ENCODE results near the gene WNT8A.

Gene WNT8A, protein sequence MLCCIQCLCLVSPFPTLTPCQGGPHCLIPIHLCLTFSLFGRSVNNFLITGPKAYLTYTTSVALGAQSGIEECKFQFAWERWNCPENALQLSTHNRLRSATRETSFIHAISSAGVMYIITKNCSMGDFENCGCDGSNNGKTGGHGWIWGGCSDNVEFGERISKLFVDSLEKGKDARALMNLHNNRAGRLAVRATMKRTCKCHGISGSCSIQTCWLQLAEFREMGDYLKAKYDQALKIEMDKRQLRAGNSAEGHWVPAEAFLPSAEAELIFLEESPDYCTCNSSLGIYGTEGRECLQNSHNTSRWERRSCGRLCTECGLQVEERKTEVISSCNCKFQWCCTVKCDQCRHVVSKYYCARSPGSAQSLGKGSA

GRCh38 chr5:138083702-138084101 lies at the start of gene WNT8A:
Gene WNT8A, plus strand, starts transcription at chr5:138084033. Its CDS starts 95 bp downstream, at chr5:138084128.
- no peak for ATAC-seq
- no peak for TF ChIP-seq OSR1 (CRISPR knock-in tag; IDR thresholded peaks at IDR 0.05)
- TF ChIP-seq ZNF8 (CRISPR knock-in tag; IDR thresholded peaks at IDR 0.05): no peak
- no peak for TF ChIP-seq SNAI2 (CRISPR knock-in tag; IDR thresholded peaks at IDR 0.05)
- no peak for TF ChIP-seq ZC3H10 (CRISPR knock-in tag; IDR thresholded peaks at IDR 0.05)
- no peak for TF ChIP-seq ZNF565 (CRISPR knock-in tag; conservative IDR thresholded peaks at IDR 0.05; ENCODE audit: low read depth)
- TF ChIP-seq POU6F1 (CRISPR knock-in tag; IDR thresholded peaks at IDR 0.05; ENCODE audit: borderline replicate concordance, low read depth): no peak
- TF ChIP-seq TCF4 (CRISPR knock-in tag; IDR thresholded peaks at IDR 0.05; ENCODE audit: borderline replicate concordance): no peak
- TF ChIP-seq RARB (CRISPR knock-in tag; IDR thresholded peaks at IDR 0.05): no peak
- no peak for TF ChIP-seq BACH2 (CRISPR knock-in tag; IDR thresholded peaks at IDR 0.05; ENCODE audit: borderline replicate concordance)
- TF ChIP-seq PPARA (CRISPR knock-in tag; IDR thresholded peaks at IDR 0.05; ENCODE audit: borderline replicate concordance): no peak
- TF ChIP-seq ZNF70 (CRISPR knock-in tag; IDR thresholded peaks at IDR 0.05): no peak
- no peak for TF ChIP-seq ESRRG (CRISPR knock-in tag; IDR thresholded peaks at IDR 0.05)

DNA sequence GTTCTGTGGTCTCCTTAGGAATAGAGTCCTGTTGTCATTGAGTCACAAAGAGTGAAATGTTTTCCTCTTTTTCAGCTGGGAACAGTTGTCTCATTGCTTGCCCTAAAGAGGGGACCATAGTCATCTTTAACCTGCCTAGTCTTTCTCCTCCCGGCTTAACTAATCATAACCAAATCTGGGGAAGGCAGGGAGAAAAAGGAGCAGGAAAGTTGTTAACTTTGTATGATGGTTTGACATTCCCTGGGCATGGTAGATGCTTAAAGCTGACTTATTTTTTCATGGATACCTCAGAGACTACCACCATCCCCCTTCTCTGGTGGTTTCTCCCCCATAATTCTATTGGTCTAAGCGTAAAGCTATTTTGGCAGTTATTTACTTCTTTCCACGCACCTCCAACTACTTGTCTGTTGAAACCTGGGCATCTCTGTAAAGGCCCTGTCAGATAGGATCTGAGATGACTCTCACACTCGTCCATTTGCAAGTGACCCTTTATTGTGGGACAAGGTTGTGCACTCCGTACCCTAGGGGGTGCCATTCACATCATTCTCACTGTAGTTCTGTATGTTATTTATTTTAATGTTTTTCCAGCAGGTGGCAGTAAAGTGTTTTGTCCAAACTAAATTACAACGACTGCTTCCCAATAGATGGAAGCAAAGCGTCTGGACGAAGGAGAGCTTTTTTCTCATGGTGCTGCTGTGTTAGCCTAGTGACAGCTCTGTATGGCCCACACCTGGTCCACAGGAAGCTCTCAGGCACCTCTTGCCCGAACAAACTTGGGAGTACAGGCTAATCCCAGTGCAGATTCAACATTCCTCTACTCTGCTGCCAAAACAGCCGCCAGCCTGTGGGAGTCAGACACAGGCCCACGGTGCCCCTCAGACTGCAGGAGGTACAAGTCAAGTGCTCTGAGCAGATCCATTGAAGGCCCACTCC lies 48.0 kb upstream of the WNT8A start:
- TF ChIP-seq SNAI2 (CRISPR knock-in tag; IDR thresholded peaks at IDR 0.05): no peak
- TF ChIP-seq POU6F1 (CRISPR knock-in tag; IDR thresholded peaks at IDR 0.05; ENCODE audit: borderline replicate concordance, low read depth): no peak
- TF ChIP-seq CSDC2 (CRISPR knock-in tag; IDR thresholded peaks at IDR 0.05): no peak
- TF ChIP-seq ZNF565 (CRISPR knock-in tag; conservative IDR thresholded peaks at IDR 0.05; ENCODE audit: low read depth): no peak
- no peak for TF ChIP-seq ZFP30 (CRISPR knock-in tag; IDR thresholded peaks at IDR 0.05)
- no peak for TF ChIP-seq GLIS3 (CRISPR knock-in tag; IDR thresholded peaks at IDR 0.05)
- no peak for TF ChIP-seq ARNTL (CRISPR knock-in tag; IDR thresholded peaks at IDR 0.05; ENCODE audit: borderline replicate concordance, low read depth)

GRCh38 chr5:138037271-138037670 lies 46.6 kb upstream of the WNT8A start:
- no peak for ATAC-seq
- TF ChIP-seq POU6F1 (CRISPR knock-in tag; IDR thresholded peaks at IDR 0.05; ENCODE audit: borderline replicate concordance, low read depth) (no peak), SNAI2 (CRISPR knock-in tag; IDR thresholded peaks at IDR 0.05) (no peak), ZNF565 (CRISPR knock-in tag; conservative IDR thresholded peaks at IDR 0.05; ENCODE audit: low read depth) (no peak), TCF4 (CRISPR knock-in tag; IDR thresholded peaks at IDR 0.05; ENCODE audit: borderline replicate concordance) (no peak), CSDC2 (CRISPR knock-in tag; IDR thresholded peaks at IDR 0.05) (no peak), GLIS3 (CRISPR knock-in tag; IDR thresholded peaks at IDR 0.05) (no peak), ESRRG (CRISPR knock-in tag; IDR thresholded peaks at IDR 0.05) (no peak), PPARA (CRISPR knock-in tag; IDR thresholded peaks at IDR 0.05; ENCODE audit: borderline replicate concordance) (no peak)

More for the DNA sequence above, 48.0 kb upstream of the WNT8A start:
- peak; percentile 74 for ATAC-seq

GRCh38 chr5:138037907-138038633 lies 45.8 kb upstream of the WNT8A start:
- ATAC-seq: no peak
- TF ChIP-seq TCF4 (CRISPR knock-in tag; IDR thresholded peaks at IDR 0.05; ENCODE audit: borderline replicate concordance) (no peak), RARB (CRISPR knock-in tag; IDR thresholded peaks at IDR 0.05) (no peak), ZNF565 (CRISPR knock-in tag; conservative IDR thresholded peaks at IDR 0.05; ENCODE audit: low read depth) (no peak), PPARA (CRISPR knock-in tag; IDR thresholded peaks at IDR 0.05; ENCODE audit: borderline replicate concordance) (no peak), ZNF70 (CRISPR knock-in tag; IDR thresholded peaks at IDR 0.05) (no peak), TSHZ2 (CRISPR knock-in tag; IDR thresholded peaks at IDR 0.05) (no peak), ZC3H10 (CRISPR knock-in tag; IDR thresholded peaks at IDR 0.05) (no peak)
- TF ChIP-seq, protein P1, sequence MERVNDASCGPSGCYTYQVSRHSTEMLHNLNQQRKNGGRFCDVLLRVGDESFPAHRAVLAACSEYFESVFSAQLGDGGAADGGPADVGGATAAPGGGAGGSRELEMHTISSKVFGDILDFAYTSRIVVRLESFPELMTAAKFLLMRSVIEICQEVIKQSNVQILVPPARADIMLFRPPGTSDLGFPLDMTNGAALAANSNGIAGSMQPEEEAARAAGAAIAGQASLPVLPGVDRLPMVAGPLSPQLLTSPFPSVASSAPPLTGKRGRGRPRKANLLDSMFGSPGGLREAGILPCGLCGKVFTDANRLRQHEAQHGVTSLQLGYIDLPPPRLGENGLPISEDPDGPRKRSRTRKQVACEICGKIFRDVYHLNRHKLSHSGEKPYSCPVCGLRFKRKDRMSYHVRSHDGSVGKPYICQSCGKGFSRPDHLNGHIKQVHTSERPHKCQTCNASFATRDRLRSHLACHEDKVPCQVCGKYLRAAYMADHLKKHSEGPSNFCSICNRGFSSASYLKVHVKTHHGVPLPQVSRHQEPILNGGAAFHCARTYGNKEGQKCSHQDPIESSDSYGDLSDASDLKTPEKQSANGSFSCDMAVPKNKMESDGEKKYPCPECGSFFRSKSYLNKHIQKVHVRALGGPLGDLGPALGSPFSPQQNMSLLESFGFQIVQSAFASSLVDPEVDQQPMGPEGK (CRISPR knock-in tag; IDR thresholded peaks at IDR 0.05; ENCODE audit: borderline replicate concordance): no peak
- TF ChIP-seq, protein P2, sequence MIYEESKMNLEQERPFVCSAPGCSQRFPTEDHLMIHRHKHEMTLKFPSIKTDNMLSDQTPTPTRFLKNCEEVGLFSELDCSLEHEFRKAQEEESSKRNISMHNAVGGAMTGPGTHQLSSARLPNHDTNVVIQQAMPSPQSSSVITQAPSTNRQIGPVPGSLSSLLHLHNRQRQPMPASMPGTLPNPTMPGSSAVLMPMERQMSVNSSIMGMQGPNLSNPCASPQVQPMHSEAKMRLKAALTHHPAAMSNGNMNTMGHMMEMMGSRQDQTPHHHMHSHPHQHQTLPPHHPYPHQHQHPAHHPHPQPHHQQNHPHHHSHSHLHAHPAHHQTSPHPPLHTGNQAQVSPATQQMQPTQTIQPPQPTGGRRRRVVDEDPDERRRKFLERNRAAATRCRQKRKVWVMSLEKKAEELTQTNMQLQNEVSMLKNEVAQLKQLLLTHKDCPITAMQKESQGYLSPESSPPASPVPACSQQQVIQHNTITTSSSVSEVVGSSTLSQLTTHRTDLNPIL (CRISPR knock-in tag; IDR thresholded peaks at IDR 0.05; ENCODE audit: low read depth): no peak

All from SK-N-SH treated with all-trans-retinoic acid at 6 μM for 48 hours (cell line).